HepG2 (cell line): ENCODE data around the gene SMIM28. TPM values are rescaled to one million over a fixed set of nuclear protein-coding genes. Genes with fewer than 3 reads are reported as not detected.

ENCODE experiments used
- CBX2 ChIP-seq, 2 experiments: fragments of 200-600 bp in 1 of 2; sonication (generic); formaldehyde crosslinking in 1 of 2; IDR thresholded peaks; 2 replicates each; pipeline versions ENCODE4 v1.7.0 to v1.8.1; 2018 to 2022; ENCODE audit warnings: low read depth in 2 of 2, low read length in 1 of 2, mild to moderate bottlenecking in 1 of 2, missing genetic modification reagents in 1 of 2
- EED ChIP-seq: sonication (generic); formaldehyde crosslinking; IDR thresholded peaks from 2 replicates; pipeline ENCODE4 v1.5.0; 2020; ENCODE audit warnings: mild to moderate bottlenecking, missing genetic modification reagents
- EP300 ChIP-seq, 3 experiments: sonication (generic) in 1 of 3; formaldehyde crosslinking in 1 of 3; IDR thresholded peaks; 2 replicates each; pipeline versions ENCODE4 v1.5.1 to v1.6.1; 2011 to 2020; ENCODE audit warnings: low read depth in 2 of 3, low read length in 2 of 3, borderline replicate concordance in 1 of 3, improper control_type of control experiment in 1 of 3, mild to moderate bottlenecking in 1 of 3, missing genetic modification reagents in 1 of 3, moderate library complexity in 1 of 3
- ETV5 ChIP-seq: IDR thresholded peaks from 2 replicates; pipeline ENCODE4 v1.6.1; 2018; ENCODE audit warnings: missing biosample characterization, missing genetic modification reagents, inconsistent platforms, borderline replicate concordance
- HNRNPH1 ChIP-seq: fragments of 200-400 bp; formaldehyde crosslinking; optimal IDR thresholded peaks from 2 replicates; pipeline ENCODE3; 2017; ENCODE audit warnings: mild to moderate bottlenecking, low read depth, low read length
- JDP2 ChIP-seq: sonication (generic); formaldehyde crosslinking; IDR thresholded peaks from 2 replicates; pipeline ENCODE4 v1.8.1; 2022; ENCODE audit warnings: missing genetic modification reagents, borderline replicate concordance
- KAT8 ChIP-seq: IDR thresholded peaks from 2 replicates; pipeline ENCODE4 v1.6.1; 2016; ENCODE audit warnings: missing genetic modification reagents, missing compliant biosample characterization
- NFE2 ChIP-seq: sonication (generic); formaldehyde crosslinking; IDR thresholded peaks from 2 replicates; pipeline ENCODE4 v1.4.0; 2020; ENCODE audit warnings: missing genetic modification reagents
- SATB2 ChIP-seq: sonication (generic); formaldehyde crosslinking; IDR thresholded peaks from 2 replicates; pipeline ENCODE4 v1.5.0; 2020; ENCODE audit warnings: missing genetic modification reagents
- ZFP41 ChIP-seq: sonication (generic); formaldehyde crosslinking; IDR thresholded peaks from 2 replicates; pipeline ENCODE4 v1.4.0; 2020; ENCODE audit warnings: mild to moderate bottlenecking, missing genetic modification reagents, borderline replicate concordance
- ZHX1 ChIP-seq: sonication (generic); formaldehyde crosslinking; IDR thresholded peaks from 2 replicates; pipeline ENCODE4 v1.8.1; 2022; ENCODE audit warnings: low read depth, mild to moderate bottlenecking, missing genetic modification reagents
- ZMAT3 ChIP-seq: sonication (generic); formaldehyde crosslinking; conservative IDR thresholded peaks from 2 replicates; pipeline ENCODE4 v1.7.0; 2021; ENCODE audit warnings: missing genetic modification reagents
- ZNF205 ChIP-seq: IDR thresholded peaks from 2 replicates; pipeline ENCODE4 v1.6.1; 2018; ENCODE audit warnings: missing biosample characterization, missing genetic modification reagents
- ZNF329 ChIP-seq: sonication (generic); formaldehyde crosslinking; IDR thresholded peaks from 2 replicates; pipeline ENCODE4 v1.9.0; 2021; ENCODE audit warnings: low read depth, mild to moderate bottlenecking, missing genetic modification reagents
- ZNF382 ChIP-seq: sonication (generic); formaldehyde crosslinking; IDR thresholded peaks from 2 replicates; pipeline ENCODE4 v1.5.0; 2020; ENCODE audit warnings: missing genetic modification reagents, mild to moderate bottlenecking, borderline replicate concordance
- ZNF687 ChIP-seq: sonication (generic); formaldehyde crosslinking; IDR thresholded peaks from 2 replicates; pipeline ENCODE4 v1.5.1; 2020; ENCODE audit warnings: mild to moderate bottlenecking, missing genetic modification reagents, moderate library complexity
- ZNF841 ChIP-seq: sonication (generic); formaldehyde crosslinking; IDR thresholded peaks from 2 replicates; pipeline ENCODE4 v1.8.1; 2023; ENCODE audit warnings: missing genetic modification reagents, borderline replicate concordance
- ZNF883 ChIP-seq: sonication (generic); formaldehyde crosslinking; IDR thresholded peaks from 2 replicates; pipeline ENCODE4 v1.5.1; 2020; ENCODE audit warnings: mild to moderate bottlenecking, missing genetic modification reagents; ENCODE audit errors: not compliant biosample characterization
- polyA plus RNA-seq, 8 experiments: library from polyadenylated mRNA; depleted of rRNA in 3 of 8; stranded (reverse) in 7 of 8; unstranded in 1 of 8; fragments of >200 nt; fragmentation: Illumina TruSeq in 4 of 8; extraction: Trizol in 4 of 8; gene quantifications; 2 replicates each; pipeline versions ENCODE4 v1.2.1 to v1.2.3, GENCODE V29; 2011 to 2016; ENCODE audit warnings: low read depth in 4 of 8, missing spikeins in 1 of 8, mixed read lengths in 1 of 8; ENCODE audit not compliant: insufficient read depth in 1 of 8
- total RNA-seq, 5 experiments: library from RNA; depleted of rRNA; stranded (reverse); fragments of >200 nt; fragmentation: Illumina TruSeq; extraction: Trizol; gene quantifications; 2 replicates each; pipeline ENCODE4 v1.2.3, GENCODE V29; 2016; ENCODE audit warnings: low read depth in 1 of 5
- TF ChIP-seq, protein P1 (sequence below): sonication (generic); formaldehyde crosslinking; IDR thresholded peaks from 2 replicates; pipeline ENCODE4 v1.9.0; 2021; ENCODE audit warnings: missing genetic modification reagents, borderline replicate concordance
- TF ChIP-seq, protein P2 (sequence below): sonication (generic); formaldehyde crosslinking; IDR thresholded peaks from 2 replicates; pipeline ENCODE4 v1.4.0; 2020; ENCODE audit warnings: missing genetic modification reagents

SMIM28 gene
- total and polyA plus RNA-seq, 2 of the 13 experiments (the other 11 are each of a cell fraction or from before 2014, with no cell fraction given), result not detected

DNA sequence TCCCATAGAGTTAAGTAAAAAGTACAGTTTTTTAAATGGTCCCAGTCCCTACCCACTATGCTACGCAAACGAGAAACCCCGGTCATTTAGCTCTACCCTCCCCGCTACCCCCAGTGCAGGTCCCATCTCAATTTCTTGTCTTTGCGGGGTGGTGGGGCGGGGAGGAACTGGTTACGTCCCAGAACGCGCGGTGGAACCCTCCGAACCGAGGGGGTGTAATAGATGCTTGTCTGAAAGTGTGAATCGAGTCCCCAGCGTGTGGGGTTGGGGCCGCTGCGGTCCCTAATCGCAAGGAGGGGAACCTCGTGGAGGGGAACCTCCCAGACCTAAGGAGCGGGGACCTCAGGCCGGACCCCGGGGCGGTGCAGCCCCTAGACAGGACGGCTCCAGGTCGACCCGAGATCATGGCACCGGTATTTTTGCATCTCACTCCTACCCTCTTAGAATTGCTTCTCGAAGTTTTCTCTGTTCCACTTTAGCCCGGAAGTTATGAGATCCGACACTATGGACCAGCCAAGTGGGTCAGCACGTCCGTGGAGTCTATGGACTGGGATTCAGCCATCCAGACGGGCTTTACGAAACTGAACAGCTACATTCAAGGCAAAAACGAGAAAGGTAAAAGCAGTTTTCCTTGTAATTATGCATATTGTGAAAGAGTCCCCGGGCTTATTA, 27.1 kb downstream of the SMIM28 start (continued):
- TF ChIP-seq ZNF687 (CRISPR knock-in tag) (no peak), ZNF841 (no peak), ZNF382 (no peak), EP300 (IDR thresholded peaks at IDR 0.05; ENCODE audit: low read depth in 2 of 2, low read length in 2 of 2) (no peak), EP300 (CRISPR knock-in tag; IDR thresholded peaks at IDR 0.05; ENCODE audit: borderline replicate concordance) (no peak), NFE2 (CRISPR knock-in tag) (no peak), ZFP41 (CRISPR knock-in tag) (0 out of 2 replicates have a peak, but pooled peaks have one; percentile 0), ZMAT3 (CRISPR knock-in tag) (no peak), ETV5 (CRISPR knock-in tag) (no peak), SATB2 (CRISPR knock-in tag) (no peak), CBX2 (IDR thresholded peaks at IDR 0.05; ENCODE audit: low read depth, low read length) (no peak), CBX2 (CRISPR knock-in tag; IDR thresholded peaks at IDR 0.05; ENCODE audit: low read depth) (no peak), KAT8 (CRISPR knock-in tag) (peak; percentile 46; the same call in 1 of the 2 replicates), ZNF329 (no peak), HNRNPH1 (no peak), ZNF205 (CRISPR knock-in tag) (no peak), ZHX1 (CRISPR knock-in tag) (no peak), ZNF883 (no peak), JDP2 (CRISPR knock-in tag) (no peak), EED (CRISPR knock-in tag) (peak; percentile 24; the same call in 1 of the 2 replicates)
- TF ChIP-seq, protein P1, sequence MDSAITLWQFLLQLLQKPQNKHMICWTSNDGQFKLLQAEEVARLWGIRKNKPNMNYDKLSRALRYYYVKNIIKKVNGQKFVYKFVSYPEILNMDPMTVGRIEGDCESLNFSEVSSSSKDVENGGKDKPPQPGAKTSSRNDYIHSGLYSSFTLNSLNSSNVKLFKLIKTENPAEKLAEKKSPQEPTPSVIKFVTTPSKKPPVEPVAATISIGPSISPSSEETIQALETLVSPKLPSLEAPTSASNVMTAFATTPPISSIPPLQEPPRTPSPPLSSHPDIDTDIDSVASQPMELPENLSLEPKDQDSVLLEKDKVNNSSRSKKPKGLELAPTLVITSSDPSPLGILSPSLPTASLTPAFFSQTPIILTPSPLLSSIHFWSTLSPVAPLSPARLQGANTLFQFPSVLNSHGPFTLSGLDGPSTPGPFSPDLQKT, result no peak
- TF ChIP-seq, protein P2, sequence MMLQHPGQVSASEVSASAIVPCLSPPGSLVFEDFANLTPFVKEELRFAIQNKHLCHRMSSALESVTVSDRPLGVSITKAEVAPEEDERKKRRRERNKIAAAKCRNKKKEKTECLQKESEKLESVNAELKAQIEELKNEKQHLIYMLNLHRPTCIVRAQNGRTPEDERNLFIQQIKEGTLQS (CRISPR knock-in tag), result no peak
